ENCODE data around the gene TDRD7.

GRCh38 chr9:97503862-97504210 is 91.9 kb downstream of the TDRD7 start:
- TF ChIP-seq CTCF (IDR thresholded peaks at IDR 0.05) = no peak
- TF ChIP-seq ZFX (IDR thresholded peaks at IDR 0.05; ENCODE audit: borderline replicate concordance) = no peak

Measured in 22Rv1 (cell line).